ENCODE data around the gene NUMA1. TPM values are rescaled to one million over a fixed set of nuclear protein-coding genes. Genes with fewer than 3 reads are reported as not detected.

Gene NUMA1
- total and polyA plus RNA-seq, 2 of the 8 experiments (the other 6 are each of a cell fraction or from before 2014, with no cell fraction given): 101 to 107 TPM

- TF ChIP-seq SRF (IDR thresholded peaks at IDR 0.05; ENCODE audit: low read depth, low read length) (no peak), TAF7 (optimal IDR thresholded peaks at IDR 0.05; ENCODE audit: borderline replicate concordance, low read depth, low read length) (no peak), CHD1 (IDR thresholded peaks at IDR 0.05; ENCODE audit: low read depth, low read length) (no peak), RFX5 (IDR thresholded peaks at IDR 0.05; ENCODE audit: borderline replicate concordance, low read depth, low read length) (no peak)
Observed at GRCh38 chr11:72066855-72067254, 13.5 kb downstream of the NUMA1 start (continued).
